ENCODE data around the gene MAPK12. TPM values are rescaled to one million over a fixed set of nuclear protein-coding genes. Genes with fewer than 3 reads are reported as not detected.
A peak's percentile ranks its signal among the peaks of the same experiment; 100 is the strongest.

MAPK12 gene
- 15.1 and 19.0 TPM in 2 replicates for total RNA-seq

DNA sequence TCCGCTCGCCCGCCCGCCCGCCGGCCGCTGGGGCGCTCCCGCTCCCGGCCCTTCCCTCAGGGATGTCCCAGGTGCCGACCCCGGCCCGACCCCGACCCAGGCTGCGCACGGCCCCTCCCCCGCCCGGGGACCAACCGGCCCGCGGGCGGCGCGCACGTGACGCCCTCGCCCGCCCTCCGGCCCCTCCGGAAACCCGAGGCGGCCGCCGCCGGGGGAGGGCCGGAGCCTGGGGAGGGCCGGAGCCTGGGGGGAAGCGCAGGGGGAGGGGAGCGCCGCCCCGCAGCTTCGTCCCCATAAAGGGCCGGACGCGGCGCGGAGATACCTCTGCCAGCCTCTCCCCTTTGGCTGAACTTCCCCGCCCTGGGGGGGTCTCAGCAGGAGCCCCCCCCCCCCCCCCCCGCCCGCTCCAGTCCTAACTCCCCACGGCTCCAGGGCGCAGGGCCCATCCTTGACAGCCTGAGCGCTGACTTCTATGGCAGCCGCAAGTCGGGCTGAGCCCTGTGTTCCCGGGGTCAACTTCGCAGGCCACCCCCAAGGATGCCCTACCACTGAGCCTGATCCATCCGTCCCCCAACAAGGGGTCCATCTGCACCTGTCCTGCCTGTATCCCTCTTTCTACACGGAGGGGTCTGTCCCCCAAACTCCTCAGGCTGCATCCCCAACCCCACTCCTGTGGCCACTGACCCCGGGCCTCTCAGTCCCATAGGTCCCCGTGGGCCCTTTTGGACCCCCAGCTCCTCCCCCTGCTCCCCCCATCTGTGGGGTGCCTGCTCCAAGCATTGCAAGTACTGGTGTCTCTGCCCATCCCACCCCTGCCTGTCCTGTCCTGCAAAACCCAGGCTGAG, at the start of gene MAPK12:
Gene MAPK12, minus strand, starts transcription at position 69 of the 845 bp plus-strand sequence. CDS start 174 bp downstream, outside the sequence.
- Mint-ChIP-seq H3K4me3 (peak within 1 kb of the TSS; percentile 69), H3K4me1 (ENCODE audit: low read depth) (no peaks in the 10 kb centered on the region), H3K27me3 (ENCODE audit: insufficient read depth) (peaks cover 10% of the 10 kb centered on the region), H3K9me3 (no peaks in the 10 kb centered on the region), H3K36me3 (ENCODE audit: low read depth) (peaks cover 4% of the 10 kb centered on the region), H3K27ac (no peak within 1 kb of the TSS)
- intact Hi-C loops (cut with micrococcal nuclease), result no loop called here
- DNase-seq (ENCODE audit: low spot score), result no peak

- Mint-ChIP-seq H3K4me3 (no peak overlapping the region), H3K36me3 (ENCODE audit: low read depth) (no peaks in the 10 kb centered on the region), H3K27ac (no peak overlapping the region), H3K27me3 (ENCODE audit: insufficient read depth) (peaks cover 7% of the 10 kb centered on the region), H3K9me3 (no peaks in the 10 kb centered on the region), H3K4me1 (ENCODE audit: low read depth) (peaks cover 12% of the 10 kb centered on the region)
- no peak for DNase-seq (ENCODE audit: low spot score)
- intact Hi-C loops (cut with micrococcal nuclease), result no loop called here
Observed at GRCh38 chr22:50310949-50311444, 49.5 kb upstream of the MAPK12 start.

- Mint-ChIP-seq H3K27ac (no peak overlapping the region), H3K27me3 (ENCODE audit: insufficient read depth) (peaks cover 9% of the 10 kb centered on the region), H3K9me3 (no peaks in the 10 kb centered on the region), H3K4me3 (no peak overlapping the region), H3K4me1 (ENCODE audit: low read depth) (peaks cover 14% of the 10 kb centered on the region), H3K36me3 (ENCODE audit: low read depth) (no peaks in the 10 kb centered on the region)
- intact Hi-C loops (cut with micrococcal nuclease), result no loop called here
- DNase-seq (ENCODE audit: low spot score), result no peak
Observed at GRCh38 chr22:50310031-50310722, 48.7 kb upstream of the MAPK12 start.

- peaks cover 12% of the 10 kb centered on the region for H3K4me1 Mint-ChIP-seq (ENCODE audit: low read depth)
- no peak for DNase-seq (ENCODE audit: low spot score)
- H3K27ac Mint-ChIP-seq, result no peak overlapping the region
- intact Hi-C loops (cut with micrococcal nuclease), result no loop called here
- H3K27me3 Mint-ChIP-seq (ENCODE audit: insufficient read depth), result peaks cover 10% of the 10 kb centered on the region
- no peaks in the 10 kb centered on the region for H3K36me3 Mint-ChIP-seq (ENCODE audit: low read depth)
- no peaks in the 10 kb centered on the region for H3K9me3 Mint-ChIP-seq
- H3K4me3 Mint-ChIP-seq, result no peak overlapping the region
Observed at GRCh38 chr22:50309601-50309991, 48.1 kb upstream of the MAPK12 start.

- no peak for DNase-seq (ENCODE audit: low spot score)
- intact Hi-C loops (cut with micrococcal nuclease), result no loop called here
- Mint-ChIP-seq H3K4me1 (ENCODE audit: low read depth) (peaks cover 7% of the 10 kb centered on the region), H3K9me3 (no peaks in the 10 kb centered on the region), H3K27ac (no peak overlapping the region), H3K36me3 (ENCODE audit: low read depth) (no peaks in the 10 kb centered on the region), H3K4me3 (peak overlapping the region; percentile 64), H3K27me3 (ENCODE audit: insufficient read depth) (peaks cover 10% of the 10 kb centered on the region)
Observed at GRCh38 chr22:50308986-50309600, 47.6 kb upstream of the MAPK12 start.

DNA sequence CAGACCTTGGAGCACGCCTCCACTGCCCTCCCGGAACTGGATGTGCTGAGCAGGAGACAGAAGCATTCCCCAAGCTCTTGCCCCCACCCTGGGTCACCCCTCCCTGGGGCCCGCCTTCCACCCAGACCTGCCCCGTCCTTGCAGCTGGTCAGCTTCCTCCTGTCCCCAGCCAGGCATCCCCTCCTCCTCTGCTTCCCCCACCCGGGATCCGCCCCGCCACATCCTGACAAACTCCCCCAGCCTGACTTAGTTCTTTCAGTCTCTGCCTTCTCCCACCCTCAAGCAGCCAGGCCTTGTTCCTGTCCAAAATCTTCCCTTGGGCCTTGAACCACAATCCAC, 47.1 kb upstream of the MAPK12 start:
- intact Hi-C loops (cut with micrococcal nuclease), result no loop called here
- peaks cover 10% of the 10 kb centered on the region for H3K27me3 Mint-ChIP-seq (ENCODE audit: insufficient read depth)
- H3K4me3 Mint-ChIP-seq, result peak overlapping the region; percentile 64
- no peaks in the 10 kb centered on the region for H3K36me3 Mint-ChIP-seq (ENCODE audit: low read depth)
- DNase-seq (ENCODE audit: low spot score), result no peak
- H3K4me1 Mint-ChIP-seq (ENCODE audit: low read depth), result peaks cover 6% of the 10 kb centered on the region
- no peaks in the 10 kb centered on the region for H3K9me3 Mint-ChIP-seq
- H3K27ac Mint-ChIP-seq, result no peak overlapping the region

DNA sequence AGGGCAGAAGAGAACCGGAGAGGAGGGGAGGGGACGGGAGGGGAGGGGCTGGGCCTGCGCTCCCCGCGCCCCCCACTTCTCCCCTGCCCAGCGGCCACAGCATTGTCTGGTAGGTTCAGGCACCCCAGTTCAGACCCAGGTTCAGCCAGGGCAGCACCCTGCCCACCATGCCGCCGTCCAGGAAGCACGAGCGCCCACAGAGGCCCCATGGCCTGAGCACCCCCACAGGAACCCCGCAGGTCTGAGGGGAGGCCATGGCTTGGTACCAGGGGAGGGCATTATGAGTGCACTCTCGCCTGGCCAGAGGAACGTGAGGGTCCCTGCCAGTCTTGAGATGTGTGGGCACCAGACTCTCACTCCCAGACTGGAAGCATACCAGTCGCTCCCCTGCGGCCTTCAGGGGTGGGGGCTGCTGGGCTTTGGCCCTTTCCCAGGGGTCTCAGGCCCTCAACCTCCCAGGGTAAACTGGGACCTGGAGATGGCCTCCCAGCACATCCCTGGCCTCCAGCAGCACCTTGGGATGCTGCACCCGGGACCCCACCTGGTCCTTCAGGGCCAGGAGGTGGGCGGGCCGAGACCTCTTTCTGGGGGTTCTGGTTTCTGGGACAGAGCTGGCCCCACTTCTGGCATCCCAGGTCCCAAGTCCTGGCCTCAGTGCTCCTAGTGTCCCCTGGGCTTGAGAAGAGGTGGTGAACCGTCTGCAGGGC, 46.6 kb upstream of the MAPK12 start:
- Mint-ChIP-seq H3K9me3 (no peaks in the 10 kb centered on the region), H3K4me3 (peak overlapping the region; percentile 30), H3K4me1 (ENCODE audit: low read depth) (peaks cover 6% of the 10 kb centered on the region), H3K27ac (no peak overlapping the region), H3K27me3 (ENCODE audit: insufficient read depth) (peaks cover 10% of the 10 kb centered on the region), H3K36me3 (ENCODE audit: low read depth) (no peaks in the 10 kb centered on the region)
- intact Hi-C loops (cut with micrococcal nuclease), result no loop called here
- no peak for DNase-seq (ENCODE audit: low spot score)

DNA sequence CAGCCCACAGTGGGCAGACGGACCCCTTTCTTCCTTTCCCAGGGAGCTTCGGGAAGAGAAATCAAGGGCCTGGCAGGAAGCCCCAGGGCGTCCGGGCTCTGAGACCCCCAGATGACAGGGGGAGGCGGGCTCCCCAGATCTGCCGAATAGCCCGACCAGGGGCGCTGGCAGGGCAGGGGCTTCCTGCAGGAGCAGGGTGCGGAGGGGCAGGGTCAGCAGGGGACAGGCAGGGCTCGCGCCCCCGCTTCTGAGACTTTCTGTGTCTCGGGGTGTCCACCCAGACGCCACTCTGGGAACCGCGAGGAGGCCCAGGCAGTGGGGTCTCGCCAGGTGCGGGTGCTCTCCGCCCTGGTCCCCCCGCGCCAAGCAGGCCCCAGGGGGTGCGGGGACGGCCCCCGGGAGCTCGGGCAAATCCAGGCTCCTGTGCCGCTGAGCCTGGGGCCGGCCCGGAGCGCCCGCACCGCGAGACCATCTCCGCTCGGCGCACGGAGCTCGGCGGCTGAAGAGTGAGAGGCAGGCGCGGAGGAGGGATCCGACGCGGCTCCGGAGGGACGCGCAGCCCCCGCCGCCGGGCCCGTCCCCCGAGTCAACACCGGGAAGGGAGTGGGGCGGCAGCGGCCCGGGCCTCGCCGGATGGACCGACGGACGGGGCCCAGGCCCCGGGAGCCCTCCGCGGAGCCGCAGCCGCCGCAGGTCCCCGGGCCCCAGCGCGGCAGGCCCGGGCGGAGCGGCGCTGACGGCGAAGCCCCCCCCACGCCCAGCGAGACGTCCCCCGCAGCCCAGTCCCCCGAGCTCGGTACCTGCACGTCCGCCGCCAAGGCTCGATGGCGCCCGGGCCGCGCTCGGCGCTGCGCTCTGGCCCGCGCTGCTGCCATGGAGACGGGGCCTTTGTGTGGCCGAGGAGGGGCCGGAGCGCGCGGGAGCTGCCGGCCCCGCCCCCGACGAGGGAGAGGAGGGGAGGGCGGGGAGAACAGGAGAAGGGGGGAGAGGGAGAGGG, 45.6 kb upstream of the MAPK12 start, which contains the start of gene PLXNB2:
Gene PLXNB2, minus strand, starts transcription at position 894 of the 997 bp plus-strand sequence. CDS start 17,062 bp downstream, outside the sequence.
- DNase-seq (ENCODE audit: low spot score), result no peak
- no peak within 1 kb of the TSS for H3K27ac Mint-ChIP-seq
- intact Hi-C loops (cut with micrococcal nuclease), result no loop called here
- H3K4me3 Mint-ChIP-seq, result peak within 1 kb of the TSS; percentile 30
- no peaks in the 10 kb centered on the region for H3K36me3 Mint-ChIP-seq (ENCODE audit: low read depth)
- peaks cover 6% of the 10 kb centered on the region for H3K4me1 Mint-ChIP-seq (ENCODE audit: low read depth)
- peaks cover 10% of the 10 kb centered on the region for H3K27me3 Mint-ChIP-seq (ENCODE audit: insufficient read depth)
- H3K9me3 Mint-ChIP-seq, result no peaks in the 10 kb centered on the region

DNA sequence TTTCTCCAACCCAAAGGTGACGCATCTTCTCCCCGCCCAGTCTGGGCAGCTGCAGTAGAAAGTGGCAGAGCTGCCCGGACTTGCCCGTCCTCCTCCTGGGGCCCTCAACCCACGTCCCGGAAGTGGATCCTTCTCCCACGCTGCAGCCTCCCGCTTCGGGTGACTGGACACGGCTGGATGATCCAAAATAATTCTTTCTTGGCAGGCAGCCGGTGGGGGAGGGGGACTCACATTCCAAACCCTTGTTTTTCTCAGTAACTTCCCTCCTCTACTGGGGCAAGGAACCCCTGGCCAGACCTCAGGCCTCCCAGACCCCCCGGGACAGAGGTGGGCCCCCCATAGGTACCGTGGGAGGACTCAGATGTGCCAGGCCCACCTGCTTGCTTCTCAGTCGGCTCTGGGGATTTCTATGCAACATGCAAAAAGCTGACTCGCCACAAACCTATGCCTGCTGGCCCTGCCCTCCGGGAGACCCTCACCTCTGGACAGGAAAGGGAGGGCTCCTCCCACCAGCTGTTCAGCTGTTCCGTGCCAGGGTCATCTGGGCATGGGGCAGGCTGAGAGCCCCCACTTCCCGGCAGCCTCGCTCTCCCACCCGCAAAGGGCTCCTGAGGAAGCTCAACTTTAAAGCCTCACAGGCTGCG, 44.6 kb upstream of the MAPK12 start:
- peak overlapping the region; percentile 64 for H3K4me3 Mint-ChIP-seq
- H3K27me3 Mint-ChIP-seq (ENCODE audit: insufficient read depth), result peaks cover 10% of the 10 kb centered on the region
- intact Hi-C loops (cut with micrococcal nuclease), result no loop called here
- no peak for DNase-seq (ENCODE audit: low spot score)
- peaks cover 6% of the 10 kb centered on the region for H3K4me1 Mint-ChIP-seq (ENCODE audit: low read depth)
- no peak overlapping the region for H3K27ac Mint-ChIP-seq
- H3K36me3 Mint-ChIP-seq (ENCODE audit: low read depth), result no peaks in the 10 kb centered on the region
- H3K9me3 Mint-ChIP-seq, result no peaks in the 10 kb centered on the region

- H3K9me3 Mint-ChIP-seq, result no peaks in the 10 kb centered on the region
- no peak overlapping the region for H3K4me3 Mint-ChIP-seq
- peaks cover 6% of the 10 kb centered on the region for H3K4me1 Mint-ChIP-seq (ENCODE audit: low read depth)
- H3K27ac Mint-ChIP-seq, result no peak overlapping the region
- intact Hi-C loops (cut with micrococcal nuclease), result no loop called here
- no peaks in the 10 kb centered on the region for H3K36me3 Mint-ChIP-seq (ENCODE audit: low read depth)
- peaks cover 10% of the 10 kb centered on the region for H3K27me3 Mint-ChIP-seq (ENCODE audit: insufficient read depth)
- no peak for DNase-seq (ENCODE audit: low spot score)
Observed at GRCh38 chr22:50305393-50305922, 44.0 kb upstream of the MAPK12 start.

Data from activated T-helper 1 cell treated with anti-CD3 and anti-CD28 coated beads, Interleukin-12 subunit alpha, Interleukin-12 subunit beta, Interleukin-2, Interleukin-4 antibody, amounts not matched to agents 30 ng/mL and 10 ng/mL and 1 ng/mL, durations not matched to agents 14 hours and 24 hours and 36 hours (primary cell).